CD14-positive monocyte (primary cell): ENCODE data around the gene UBE2L5. TPM values are rescaled to one million over a fixed set of nuclear protein-coding genes. Genes with fewer than 3 reads are reported as not detected.
A peak's percentile ranks its signal among the peaks of the same experiment; 100 is the strongest.

Source experiments
- DNase-seq, 3 donors: peaks; one replicate each; pipeline ENCODE4 v3.0.0-alpha.2; 2011 to 2022
- H2AFZ ChIP-seq: 2 replicates; pipeline ENCODE4 v1.6.0; 2012; ENCODE audit warnings: mild to moderate bottlenecking, low read depth, low read length, inconsistent platforms; ENCODE audit not compliant: insufficient read depth, poor library complexity, severe bottlenecking
- H3K27ac ChIP-seq, 2 donors: 1 replicate in 1 of 2; 2 replicates in 1 of 2; pipeline ENCODE4 v1.5.1; 2012 to 2013; ENCODE audit warnings: low read length in 2 of 2, control low read depth in 1 of 2, inconsistent platforms in 1 of 2, low read depth in 1 of 2, mild to moderate bottlenecking in 1 of 2
- H3K27me3 ChIP-seq, 2 donors: one replicate each; pipeline versions ENCODE4 v1.6.0 to v1.6.1; 2011 to 2013; ENCODE audit warnings: low read length in 2 of 2; ENCODE audit not compliant: control insufficient read depth in 2 of 2, insufficient read depth in 2 of 2
- H3K36me3 ChIP-seq, 2 donors: replicated peaks in 1 of 2; 1 replicate in 1 of 2; 2 replicates in 1 of 2; pipeline versions ENCODE4 v1.5.1 to v1.6.1; 2012 to 2013; ENCODE audit warnings: low read length in 2 of 2, control low read depth in 1 of 2, inconsistent platforms in 1 of 2, mild to moderate bottlenecking in 1 of 2; ENCODE audit not compliant: insufficient read depth in 2 of 2, control insufficient read depth in 1 of 2
- H3K4me1 ChIP-seq, 2 donors: 1 replicate in 1 of 2; 2 replicates in 1 of 2; pipeline versions ENCODE4 v1.5.1 to v1.6.1; 2012 to 2013; ENCODE audit warnings: low read length in 2 of 2, control low read depth in 1 of 2, inconsistent platforms in 1 of 2, mild to moderate bottlenecking in 1 of 2, moderate library complexity in 1 of 2; ENCODE audit not compliant: insufficient read depth in 2 of 2, control insufficient read depth in 1 of 2
- H3K4me2 ChIP-seq: replicated peaks from 2 replicates; pipeline ENCODE3; 2012; ENCODE audit warnings: low read length, moderate library complexity, mild to moderate bottlenecking; ENCODE audit not compliant: poor library complexity, severe bottlenecking; ENCODE audit errors: extremely low read depth
- H3K4me3 ChIP-seq, 3 experiments: fragments of 200-600 bp in 1 of 3; sonication (generic) in 1 of 3; replicated peaks in 1 of 3; 1 replicate in 2 of 3; 2 replicates in 1 of 3; pipeline ENCODE4 v1.5.1; 2011 to 2013; ENCODE audit warnings: low read length in 3 of 3, mild to moderate bottlenecking in 3 of 3, control low read depth in 2 of 3, low read depth in 2 of 3, inconsistent platforms in 1 of 3, moderate library complexity in 1 of 3
- H3K79me2 ChIP-seq: 2 replicates; pipeline ENCODE4 v1.6.0; 2012; ENCODE audit warnings: mild to moderate bottlenecking, control low read depth, inconsistent platforms, low read length, moderate library complexity; ENCODE audit not compliant: insufficient read depth
- H3K9ac ChIP-seq: 2 replicates; pipeline ENCODE4 v1.6.0; 2017; ENCODE audit warnings: low read length, mild to moderate bottlenecking; ENCODE audit not compliant: insufficient read depth, poor library complexity, severe bottlenecking
- H3K9me3 ChIP-seq, 2 donors: replicated peaks in 1 of 2; 1 replicate in 1 of 2; 2 replicates in 1 of 2; pipeline versions ENCODE4 v1.5.1 to v1.6.1; 2012 to 2013; ENCODE audit warnings: low read length in 2 of 2, control low read depth in 1 of 2; ENCODE audit not compliant: control insufficient read depth in 1 of 2, insufficient read depth in 1 of 2
- H4K20me1 ChIP-seq: 2 replicates; pipeline ENCODE4 v1.6.0; 2012; ENCODE audit warnings: mild to moderate bottlenecking, low read length, control low read depth, moderate library complexity; ENCODE audit not compliant: insufficient read depth
- H3K27ac Mint-ChIP-seq, 7 donors: one replicate each; pipeline ENCODE4 v1.8.0; 2020; ENCODE audit warnings: mild to moderate bottlenecking in 7 of 7, mixed read lengths in 7 of 7, moderate library complexity in 6 of 7, inconsistent platforms in 2 of 7
- H3K27me3 Mint-ChIP-seq, 3 donors: one replicate each; pipeline ENCODE4 v1.8.0; 2021 to 2022; ENCODE audit warnings: low read depth in 3 of 3, mild to moderate bottlenecking in 3 of 3, mixed read lengths in 3 of 3, moderate library complexity in 3 of 3, inconsistent platforms in 1 of 3
- H3K36me3 Mint-ChIP-seq, 2 donors: one replicate each; pipeline ENCODE4 v1.8.0; 2020; ENCODE audit warnings: mixed read lengths in 2 of 2, inconsistent platforms in 1 of 2, mild to moderate bottlenecking in 1 of 2
- H3K4me1 Mint-ChIP-seq: one replicate; pipeline ENCODE4 v1.8.0; 2020; ENCODE audit warnings: mild to moderate bottlenecking, mixed read lengths
- H3K4me3 Mint-ChIP-seq, 2 donors: one replicate each; pipeline ENCODE4 v1.8.0; 2020; ENCODE audit warnings: mild to moderate bottlenecking in 2 of 2, mixed read lengths in 2 of 2, moderate library complexity in 1 of 2
- H3K9me3 Mint-ChIP-seq, 7 donors: one replicate each; pipeline ENCODE4 v1.8.0; 2020 to 2022; ENCODE audit warnings: mixed read lengths in 7 of 7, mild to moderate bottlenecking in 6 of 7, moderate library complexity in 6 of 7, inconsistent platforms in 2 of 7
- WGBS: methylation state at CpG from one replicate; pipeline ENCODE4 v1.1.5; 2013; ENCODE audit warnings: missing lambda C conversion rate; ENCODE audit not compliant: insufficient coverage; 5-methylcytosine and 5-hydroxymethylcytosine counted together
- intact Hi-C, 2 donors: fragments of 100-400 bp; cut with micrococcal nuclease; formaldehyde crosslinking; loops; one replicate each; pipeline versions ENCODE4 v1.15.0 to v1.15.1; 2023
- polyA plus RNA-seq, 3 donors: library from polyadenylated mRNA; depleted of rRNA in 1 of 3; unstranded in 2 of 3; stranded (reverse) in 1 of 3; fragments of 300-500 nt in 2 of 3; fragments of >200 nt in 1 of 3; fragmentation: Illumina TruSeq in 2 of 3; gene quantifications; 1 replicate in 2 of 3; 2 replicates in 1 of 3; pipeline ENCODE4 v1.2.3, GENCODE V29; 2012 to 2021
- TF ChIP-seq, protein P1 (sequence below): fragments of 200-600 bp; IDR thresholded peaks from one replicate; pipeline ENCODE4 v1.8.0; 2022; ENCODE audit warnings: antibody characterized with exemption, mild to moderate bottlenecking

Gene UBE2L5
- polyA plus RNA-seq, 3 donors, result not detected

DNA sequence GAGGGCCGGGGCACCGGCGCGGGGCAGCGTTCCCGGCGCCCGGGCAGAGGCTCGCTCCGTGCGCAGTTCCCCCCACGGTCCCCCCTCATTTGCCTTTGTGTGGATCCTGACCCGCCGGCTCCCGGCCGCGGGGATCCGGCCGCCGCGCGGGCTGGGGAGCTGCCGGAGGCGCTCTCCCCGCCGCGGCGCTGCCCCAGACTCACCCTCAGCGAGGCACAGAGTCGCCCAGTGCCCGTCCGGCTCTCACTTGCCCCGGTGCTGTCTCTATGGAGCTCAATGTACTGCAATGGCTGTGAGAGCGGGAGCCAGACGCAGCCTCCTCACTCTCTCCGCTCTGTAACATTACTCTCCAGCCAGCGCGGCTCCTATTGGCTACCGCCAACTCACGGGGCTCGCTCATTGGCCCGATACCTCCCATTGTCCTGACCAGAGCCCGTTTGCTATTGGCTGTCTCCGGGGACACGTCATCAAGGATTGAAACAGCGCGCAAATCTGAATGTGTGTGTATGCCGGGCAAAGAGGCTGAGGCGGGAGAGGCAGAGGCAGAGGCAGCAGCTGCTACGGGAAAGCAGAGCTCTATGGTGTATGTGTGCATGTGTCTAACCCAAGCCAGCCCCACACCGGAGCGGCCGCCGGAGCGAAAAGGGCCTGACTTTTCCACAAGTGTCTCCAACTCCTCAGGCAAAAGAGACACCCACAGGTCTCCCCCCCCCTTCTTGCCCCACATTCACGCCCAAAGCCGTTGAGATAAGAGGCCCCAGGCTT lies 43.5 kb downstream of the UBE2L5 start, which contains the start of gene HMGB1:
Gene HMGB1 (minus strand): TSS at position 344 of the 765 bp plus-strand sequence. CDS start 2,256 bp downstream, outside the sequence.
- Histone ChIP-seq H3K27me3 (no peaks in the 10 kb centered on the region), H3K4me3 (peak within 1 kb of the TSS; percentile 59 to 88 (median 64)), H3K36me3 (peaks cover 16 to 19% of the 10 kb centered on the region in 2 donors), H3K9ac (peak within 1 kb of the TSS; percentile 97), H3K4me1 (peaks cover 26 to 36% of the 10 kb centered on the region in 2 donors), H3K9me3 (no peaks in the 10 kb centered on the region), H3K4me2 (peak within 1 kb of the TSS; percentile 72), H4K20me1 (peaks cover 12% of the 10 kb centered on the region), H2AFZ (peak within 1 kb of the TSS; percentile 67), H3K79me2 (peaks cover 39% of the 10 kb centered on the region), H3K27ac (peak within 1 kb of the TSS; percentile 73 to 92)
- TF ChIP-seq, protein P1, sequence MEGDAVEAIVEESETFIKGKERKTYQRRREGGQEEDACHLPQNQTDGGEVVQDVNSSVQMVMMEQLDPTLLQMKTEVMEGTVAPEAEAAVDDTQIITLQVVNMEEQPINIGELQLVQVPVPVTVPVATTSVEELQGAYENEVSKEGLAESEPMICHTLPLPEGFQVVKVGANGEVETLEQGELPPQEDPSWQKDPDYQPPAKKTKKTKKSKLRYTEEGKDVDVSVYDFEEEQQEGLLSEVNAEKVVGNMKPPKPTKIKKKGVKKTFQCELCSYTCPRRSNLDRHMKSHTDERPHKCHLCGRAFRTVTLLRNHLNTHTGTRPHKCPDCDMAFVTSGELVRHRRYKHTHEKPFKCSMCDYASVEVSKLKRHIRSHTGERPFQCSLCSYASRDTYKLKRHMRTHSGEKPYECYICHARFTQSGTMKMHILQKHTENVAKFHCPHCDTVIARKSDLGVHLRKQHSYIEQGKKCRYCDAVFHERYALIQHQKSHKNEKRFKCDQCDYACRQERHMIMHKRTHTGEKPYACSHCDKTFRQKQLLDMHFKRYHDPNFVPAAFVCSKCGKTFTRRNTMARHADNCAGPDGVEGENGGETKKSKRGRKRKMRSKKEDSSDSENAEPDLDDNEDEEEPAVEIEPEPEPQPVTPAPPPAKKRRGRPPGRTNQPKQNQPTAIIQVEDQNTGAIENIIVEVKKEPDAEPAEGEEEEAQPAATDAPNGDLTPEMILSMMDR, result no peak
- intact Hi-C loops, result loop anchor here (2.0 to 10.0 kb wide), 7 partner anchors 63 to 618 kb away; partner anchors contain the start of genes USPL1 (in 2 of the 2) and KATNAL1 (in 1 of the 2)
- whole genome bisulfite sequencing, result under 1% methylated on average over 57 of the region's 57 CpGs
- peak; percentile 96 to 98 (median 96) for DNase-seq
- no peaks in the 10 kb centered on the region for H3K9me3 Mint-ChIP-seq
- H3K27ac Mint-ChIP-seq, result peak within 1 kb of the TSS; percentile 94 to 98 (median 97)
- peaks cover 33% of the 10 kb centered on the region for H3K4me1 Mint-ChIP-seq
- H3K27me3 Mint-ChIP-seq, result peaks cover 0 to 2% (median 2%) of the 10 kb centered on the region in 3 donors
- H3K36me3 Mint-ChIP-seq, result peaks cover 11 to 18% of the 10 kb centered on the region in 2 donors
- peak within 1 kb of the TSS; percentile 89 to 93 for H3K4me3 Mint-ChIP-seq

DNA sequence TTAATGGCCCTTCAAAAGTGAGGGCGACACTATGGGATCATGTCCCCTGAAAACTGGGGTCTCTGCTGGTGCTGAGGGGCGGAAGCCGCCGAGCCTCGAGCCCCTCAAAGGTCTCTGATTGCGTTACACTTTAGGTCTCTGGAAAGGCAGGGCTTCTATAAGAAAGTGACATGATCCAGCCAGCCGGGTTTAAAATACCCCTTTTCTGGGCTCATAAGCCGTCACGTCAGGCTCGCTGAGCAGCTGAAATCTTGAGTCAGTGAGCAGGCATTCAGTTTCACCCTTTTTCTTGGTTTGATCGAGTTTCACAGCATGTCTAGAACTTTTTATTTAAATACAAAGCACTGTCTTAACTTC lies 44.0 kb downstream of the UBE2L5 start:
- DNase-seq, result no peak
- Histone ChIP-seq H2AFZ (no peak overlapping the region), H3K4me1 (peaks cover 26 to 36% of the 10 kb centered on the region in 2 donors), H3K4me3 (peak overlapping the region in 1 of 3 experiments; percentile 87), H3K27me3 (no peaks in the 10 kb centered on the region), H3K9me3 (no peaks in the 10 kb centered on the region), H3K27ac (no peak overlapping the region), H3K79me2 (peaks cover 39% of the 10 kb centered on the region), H3K9ac (no peak overlapping the region), H3K4me2 (peak overlapping the region; percentile 72), H4K20me1 (peaks cover 12% of the 10 kb centered on the region), H3K36me3 (peaks cover 16 to 17% of the 10 kb centered on the region in 2 donors)
- Mint-ChIP-seq H3K27me3 (peaks cover 0 to 2% (median 2%) of the 10 kb centered on the region in 3 donors), H3K27ac (peak overlapping the region in 4 of 7 donors; percentile 76 to 97 (median 94)), H3K36me3 (peaks cover 8 to 13% of the 10 kb centered on the region in 2 donors), H3K4me1 (peaks cover 32% of the 10 kb centered on the region), H3K4me3 (peak overlapping the region; percentile 50 to 93), H3K9me3 (no peaks in the 10 kb centered on the region)
- TF ChIP-seq, protein P1, result no peak
- intact Hi-C loops, result loop anchor here (5.0 to 10.0 kb wide), 5 partner anchors 64 to 619 kb away; partner anchors contain the start of genes KATNAL1 (in 1 of the 2) and USPL1 (in 1 of the 2)
- WGBS, result 20% methylated on average over 10 of the region's 11 CpGs
